HPDE6-E6E7 (cell line): ENCODE measurements around the gene ASF1B.

ENCODE experiments used
- DNase-seq: peaks from one replicate; pipeline ENCODE4 v3.0.0; 2011; ENCODE audit warnings: missing footprints; ENCODE audit errors: extremely low spot score

ASF1B gene

DNA sequence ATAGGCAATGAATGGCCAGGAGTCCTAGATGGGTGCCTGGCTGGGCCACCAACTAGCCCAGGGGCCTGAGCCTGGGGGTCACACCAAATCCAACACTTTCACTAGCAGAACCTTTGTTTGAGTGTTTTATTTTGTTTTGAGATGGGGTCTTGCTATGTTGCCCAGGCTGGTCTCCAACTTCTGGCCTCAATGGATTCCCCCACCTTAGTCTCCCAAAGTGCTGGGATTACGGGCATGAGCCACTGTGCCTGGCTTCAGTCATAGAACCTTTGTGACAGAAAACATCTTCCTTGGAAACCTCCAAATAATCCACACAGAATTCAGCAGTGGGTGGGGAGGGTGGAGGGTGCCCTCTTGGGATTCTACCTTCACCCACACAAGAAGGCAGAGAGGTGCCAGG lies 24.9 kb downstream of the ASF1B start:
- no peak for DNase-seq

DNA sequence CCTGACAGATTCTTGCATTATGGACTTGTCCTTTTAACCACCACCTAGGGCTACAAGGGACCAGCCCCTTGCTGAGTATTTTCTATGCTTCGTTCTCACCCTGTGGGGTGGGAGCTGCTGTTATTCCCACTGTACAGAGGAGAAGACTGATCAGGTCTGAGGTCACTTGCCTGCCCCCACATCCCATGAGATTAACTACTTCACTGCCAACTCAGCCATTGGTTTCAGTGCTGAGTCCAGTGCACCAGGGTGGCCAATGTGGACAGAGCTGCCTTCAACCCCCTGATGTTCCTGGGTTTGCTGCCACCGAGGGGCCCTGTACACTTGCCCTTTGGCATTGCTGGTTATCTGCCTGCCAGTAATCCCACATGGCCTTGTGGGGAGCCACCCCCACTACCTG lies 25.7 kb downstream of the ASF1B start:
- DNase-seq: no peak

DNA sequence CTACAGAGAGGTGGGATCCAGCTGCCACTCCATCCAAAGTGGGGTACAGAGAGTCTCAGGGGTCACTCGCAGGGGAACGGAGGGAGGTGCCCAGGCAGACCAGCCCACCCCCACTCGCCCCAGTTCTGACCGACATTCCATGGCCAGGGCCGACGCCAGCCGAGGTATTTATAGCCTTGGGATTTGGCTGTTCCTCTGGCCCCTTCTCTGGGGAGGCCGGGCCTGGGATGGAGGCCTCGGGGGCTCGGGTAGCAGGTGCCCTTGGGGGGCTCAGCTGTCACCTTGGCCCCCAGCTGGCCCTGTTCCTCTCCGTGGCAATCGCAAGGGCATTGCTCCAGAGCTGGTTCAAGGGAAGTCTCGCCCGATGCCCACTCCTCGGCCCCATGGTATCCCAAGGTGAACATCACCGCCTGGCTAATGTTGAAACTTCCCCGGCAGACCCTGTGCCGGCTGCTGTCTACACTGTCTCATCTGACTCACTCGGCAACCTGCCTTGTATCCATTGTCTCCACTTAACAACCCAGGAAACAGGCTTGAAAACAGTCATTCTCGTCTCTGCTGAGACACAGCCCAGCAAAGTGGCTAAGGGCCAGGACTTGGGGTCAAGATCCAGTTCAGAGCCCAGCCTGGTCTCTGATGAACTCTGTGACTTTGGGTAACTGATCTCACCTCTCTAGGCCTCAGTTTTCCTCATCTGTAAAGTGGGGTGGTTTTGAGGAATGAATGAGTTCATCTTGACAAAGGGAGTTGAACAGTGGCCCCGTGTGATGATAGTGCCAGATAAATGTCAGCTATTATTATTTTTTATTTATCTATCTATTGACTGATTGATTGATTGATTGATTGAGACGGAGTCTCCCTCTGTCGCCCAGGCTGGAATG lies 28.6 kb downstream of the ASF1B start:
- no peak for DNase-seq

DNA sequence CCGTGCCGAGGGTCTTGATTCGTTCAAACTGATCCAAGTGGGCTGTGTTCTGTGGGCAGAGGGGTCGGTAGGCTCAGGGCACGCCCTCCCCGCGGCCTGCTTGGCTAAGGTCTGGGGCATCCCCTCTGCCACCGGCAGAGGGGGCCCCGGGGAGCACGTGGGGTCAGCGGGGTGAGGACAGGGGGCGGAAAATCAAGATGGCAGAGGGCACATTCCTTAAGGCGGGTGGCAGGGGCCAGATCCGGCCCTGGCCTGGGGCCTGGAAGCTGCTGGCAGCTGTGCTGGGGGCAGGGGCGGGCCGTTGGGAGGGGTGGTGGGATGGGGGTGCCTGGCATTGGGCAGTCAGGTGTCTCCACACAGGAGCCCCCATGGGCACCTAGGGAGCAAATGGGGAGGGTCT lies 29.5 kb downstream of the ASF1B start:
- DNase-seq: no peak

DNA sequence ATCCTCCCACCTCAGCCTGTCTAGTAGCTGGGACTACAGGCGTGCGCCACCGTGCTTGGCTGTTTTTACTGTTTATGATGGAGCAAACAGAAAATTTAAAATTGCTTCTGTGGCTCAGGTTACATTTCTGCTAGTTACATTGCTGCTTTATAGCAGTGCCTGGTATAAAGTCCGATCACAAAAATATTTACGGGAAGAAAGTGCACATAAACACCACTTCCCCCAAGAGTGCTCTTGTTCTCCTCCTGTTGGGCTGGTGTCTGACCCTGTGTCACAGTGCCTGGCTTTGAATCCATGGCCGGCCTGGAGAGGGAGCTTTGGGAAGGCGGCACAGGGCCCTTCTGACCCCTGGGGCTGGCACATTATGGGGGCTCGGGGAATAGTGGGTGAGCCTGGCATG lies 30.7 kb downstream of the ASF1B start:
- DNase-seq: no peak

DNA sequence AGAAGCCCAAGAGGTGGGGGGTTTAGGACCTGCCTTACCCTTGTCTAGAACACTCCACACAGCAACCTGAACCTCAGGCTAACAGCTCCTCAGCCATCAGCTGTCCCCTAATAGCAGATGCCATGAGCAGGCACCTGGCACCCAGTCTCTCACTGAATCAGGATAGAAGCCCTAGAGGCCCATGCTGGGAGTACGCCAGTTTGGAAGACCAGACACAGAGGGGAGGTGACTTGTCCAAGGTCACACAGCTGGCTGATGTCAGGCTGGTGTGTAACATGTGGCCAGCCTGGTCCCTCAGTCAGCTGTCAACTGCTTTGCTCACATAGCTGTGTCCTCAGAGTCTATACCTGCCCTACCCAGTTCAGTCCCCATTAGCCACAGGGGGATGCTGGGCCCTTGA lies 33.1 kb downstream of the ASF1B start:
- no peak for DNase-seq

DNA sequence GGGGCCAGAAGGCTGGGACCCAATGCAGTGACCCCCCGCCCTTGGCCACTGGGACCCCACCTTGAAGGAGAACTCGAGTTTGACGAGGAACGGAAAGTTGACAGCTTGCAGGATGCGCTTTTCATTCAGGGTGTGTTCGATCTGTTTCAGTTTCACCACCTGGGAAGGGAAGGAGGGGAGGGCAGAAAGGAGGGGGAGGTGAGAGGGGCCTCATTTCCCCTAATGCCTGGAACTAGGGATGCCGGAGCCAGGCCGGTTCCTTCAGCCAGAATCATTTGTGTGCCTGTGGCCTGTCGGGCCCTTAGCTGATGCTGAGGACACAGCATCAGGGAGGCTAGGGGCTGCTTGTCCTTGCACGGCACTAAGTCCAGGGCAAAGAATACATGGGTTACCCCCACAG lies 33.6 kb downstream of the ASF1B start:
- no peak for DNase-seq

DNA sequence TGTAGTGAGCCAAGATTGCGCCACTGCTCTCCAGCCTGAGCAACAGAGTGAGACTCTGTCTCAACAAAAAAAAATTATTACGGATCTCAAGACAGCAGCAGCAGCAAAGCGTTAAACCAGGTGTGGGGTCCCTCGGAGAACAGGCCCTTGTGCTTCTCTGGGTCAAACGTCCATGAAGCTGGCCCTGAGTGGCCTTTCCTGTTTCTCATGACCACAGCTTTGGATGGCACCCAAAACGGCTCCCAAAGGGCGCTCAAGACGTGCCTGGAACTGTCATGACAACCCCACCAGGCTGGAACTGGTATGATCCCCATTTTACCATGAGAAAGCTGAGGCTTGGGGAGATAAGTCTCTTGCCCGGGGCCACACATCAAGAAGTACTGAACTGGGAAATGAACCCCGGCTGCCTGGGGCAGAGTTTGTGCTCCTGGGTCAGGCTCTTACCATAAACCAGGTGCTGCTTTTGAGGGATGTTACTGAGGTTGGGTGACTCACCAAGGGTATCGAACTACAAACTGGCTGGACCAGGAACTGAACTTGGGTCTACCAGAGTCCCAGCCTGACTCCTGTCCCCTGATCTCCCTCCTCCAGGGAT lies 34.2 kb downstream of the ASF1B start:
- DNase-seq: no peak

DNA sequence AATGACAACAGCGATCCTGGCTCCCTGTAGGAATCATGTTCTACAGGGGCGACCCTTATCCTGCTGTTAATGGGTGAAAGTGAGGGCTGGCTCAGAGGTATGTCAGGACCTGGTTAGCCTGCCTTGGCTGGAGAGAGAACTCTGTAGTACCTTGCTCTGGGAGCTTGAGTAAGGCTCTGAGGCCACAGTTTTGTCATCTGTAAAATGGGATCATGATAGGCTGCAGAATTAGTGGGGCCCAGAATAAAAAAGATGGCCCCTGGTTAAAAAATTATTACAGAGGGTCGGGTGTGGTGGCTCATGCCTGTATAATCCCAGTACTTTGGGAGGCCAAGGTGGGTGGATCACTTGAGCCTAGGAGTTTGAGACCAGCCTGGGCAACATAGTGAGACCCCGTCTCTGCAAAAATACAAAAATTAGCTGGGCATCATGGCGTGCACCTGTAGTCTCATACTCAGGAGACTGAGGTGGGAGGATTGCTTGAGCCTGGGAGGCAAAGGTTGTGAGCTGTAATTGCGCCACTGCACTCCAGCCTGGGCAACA lies 35.3 kb downstream of the ASF1B start:
- no peak for DNase-seq

DNA sequence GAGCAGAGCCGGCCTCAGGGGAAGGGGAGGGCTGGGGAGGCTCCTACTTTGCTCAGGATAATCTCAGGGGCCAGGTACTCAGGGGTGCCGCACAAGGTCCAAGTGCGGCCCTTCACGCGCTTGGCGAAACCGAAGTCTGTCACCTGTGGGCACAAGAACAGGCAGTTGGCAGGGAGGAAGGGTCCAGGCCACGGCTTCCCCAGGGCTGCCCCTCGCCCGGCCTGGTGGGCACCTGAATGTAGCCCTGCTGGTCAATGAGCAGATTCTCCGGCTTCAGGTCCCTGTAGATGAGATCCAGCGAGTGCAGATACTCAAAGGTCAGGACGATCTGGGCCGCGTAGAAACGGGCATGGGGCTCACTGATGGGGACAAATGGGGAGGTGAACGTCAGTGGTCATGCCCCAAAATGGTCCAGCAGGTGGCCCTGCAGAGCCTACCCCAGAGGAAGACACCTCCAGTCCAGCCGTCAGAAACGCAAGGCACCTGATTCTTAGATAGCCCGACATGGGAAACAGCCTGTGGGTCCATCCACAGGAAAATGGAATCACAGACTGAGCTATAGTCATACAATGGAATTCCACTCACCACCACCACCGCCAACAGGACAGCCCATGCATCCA lies 38.7 kb downstream of the ASF1B start:
- no peak for DNase-seq

DNA sequence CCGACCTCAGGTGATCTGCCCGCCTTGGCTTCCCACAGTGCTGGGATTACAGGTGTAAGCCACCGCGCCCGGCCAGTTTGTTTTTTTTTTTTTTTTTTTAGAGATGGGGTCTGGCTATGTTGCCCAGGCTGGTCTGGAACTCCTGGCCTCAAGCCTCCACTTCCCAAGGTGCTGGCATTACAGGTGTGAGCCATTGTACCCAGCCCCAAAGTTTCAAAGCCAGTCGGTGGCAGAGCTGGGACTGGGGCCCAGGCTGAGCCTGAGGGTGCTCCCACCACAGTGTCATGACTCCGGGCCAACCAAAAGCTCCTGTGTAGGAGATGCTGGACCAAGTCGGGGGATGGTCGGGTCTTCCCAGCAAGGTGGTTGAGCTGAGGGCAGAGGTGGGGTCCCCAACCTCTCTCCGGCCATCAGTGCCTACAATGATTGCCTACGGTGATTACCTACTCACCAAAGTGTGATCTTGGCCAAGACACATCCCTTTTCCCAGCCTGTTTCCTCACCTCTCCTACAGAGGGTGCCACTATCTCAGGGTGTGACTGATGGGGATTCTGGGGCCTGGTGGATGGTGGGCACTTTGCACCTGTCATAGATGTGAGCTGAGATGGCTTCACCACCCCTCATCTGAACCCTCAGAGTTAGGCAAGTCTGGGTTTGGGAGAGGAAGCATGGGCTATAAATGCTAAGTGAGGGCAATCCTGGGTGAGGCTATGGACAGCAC lies 40.0 kb downstream of the ASF1B start:
- no peak for DNase-seq

DNA sequence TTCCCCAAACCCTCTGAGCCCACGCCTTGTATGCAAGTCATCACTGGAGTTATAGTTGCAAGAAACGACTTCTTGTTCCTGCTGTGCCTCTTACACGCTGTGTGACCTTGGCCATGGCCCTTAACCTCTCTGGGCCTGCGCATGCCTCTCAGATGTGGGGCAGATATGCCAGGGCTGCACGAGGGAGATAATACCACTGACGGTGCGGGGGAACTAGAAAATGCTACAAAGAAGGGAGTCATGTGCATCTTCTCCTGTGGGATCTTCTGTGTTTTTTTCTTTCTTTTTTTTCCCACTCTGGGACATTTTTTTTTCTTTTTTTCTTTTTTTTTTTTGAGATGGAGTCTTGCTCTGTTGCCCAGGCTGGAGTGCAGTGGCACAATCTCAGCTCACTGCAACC lies 41.5 kb downstream of the ASF1B start:
- DNase-seq: no peak

DNA sequence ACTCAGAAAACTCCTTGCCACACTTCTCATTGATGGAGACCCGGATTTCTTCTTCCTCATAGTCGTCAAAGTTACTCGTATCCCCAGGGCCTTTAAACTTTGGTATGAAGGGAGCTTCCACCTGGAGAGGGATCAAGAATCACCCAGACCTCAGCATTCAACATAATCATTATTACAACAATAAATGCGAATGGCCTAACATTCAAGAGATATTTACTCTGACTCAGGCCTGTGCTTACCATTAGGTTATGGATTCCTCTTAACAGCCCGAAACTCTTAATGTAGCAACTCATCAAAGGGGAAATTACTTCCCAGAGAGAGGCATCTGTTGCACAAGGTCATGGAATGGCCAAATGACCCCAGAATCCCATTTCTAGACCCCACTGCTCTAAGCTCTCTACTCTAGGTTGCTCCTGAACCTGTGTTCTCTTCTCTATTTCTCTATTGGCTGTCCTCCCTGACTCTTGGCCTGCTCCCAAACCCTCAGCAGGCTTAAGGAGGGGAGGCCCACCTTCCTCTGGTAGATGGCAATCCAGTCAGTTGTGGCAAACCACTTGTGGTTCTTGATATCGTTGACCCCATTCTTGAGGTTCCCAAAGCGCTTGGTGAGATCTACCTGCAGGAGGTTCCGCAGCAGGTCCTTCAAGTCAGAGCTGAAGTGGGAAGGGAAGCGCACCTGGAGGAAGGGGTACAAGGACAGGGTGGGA lies 43.1 kb downstream of the ASF1B start:
- no peak for DNase-seq

DNA sequence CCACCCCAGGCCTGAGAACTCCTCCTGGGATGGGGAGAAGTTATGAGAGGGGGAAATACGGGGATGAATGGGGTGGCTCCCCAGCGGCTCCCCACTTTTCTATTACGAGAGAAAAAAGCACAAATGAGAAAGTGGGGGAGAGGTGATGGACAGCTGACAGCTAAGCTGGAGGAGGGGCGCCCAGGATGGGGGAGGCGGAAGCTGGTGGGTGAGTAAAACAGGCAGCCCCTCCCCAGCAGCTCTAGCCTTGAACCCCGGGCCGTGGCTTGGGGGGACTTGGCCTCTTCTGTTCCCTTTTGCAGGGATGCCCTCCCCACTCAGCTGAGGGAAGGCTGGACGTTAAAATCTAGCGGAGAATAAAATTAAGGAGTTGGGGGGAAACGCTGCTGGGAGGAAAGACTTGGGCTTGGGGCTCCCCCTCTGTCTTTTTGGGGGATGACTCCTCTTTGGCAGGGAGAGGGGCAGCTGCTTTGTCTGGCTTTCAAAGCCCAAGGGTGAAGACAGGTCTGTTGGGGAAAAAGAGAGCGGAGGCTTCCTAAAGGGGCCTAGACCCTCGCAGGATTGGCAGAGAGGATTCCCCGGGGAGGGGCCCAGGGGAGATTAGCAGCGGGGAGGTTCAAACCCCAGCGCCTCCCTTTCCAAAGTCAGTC lies 44.5 kb downstream of the ASF1B start:
- DNase-seq: no peak

DNA sequence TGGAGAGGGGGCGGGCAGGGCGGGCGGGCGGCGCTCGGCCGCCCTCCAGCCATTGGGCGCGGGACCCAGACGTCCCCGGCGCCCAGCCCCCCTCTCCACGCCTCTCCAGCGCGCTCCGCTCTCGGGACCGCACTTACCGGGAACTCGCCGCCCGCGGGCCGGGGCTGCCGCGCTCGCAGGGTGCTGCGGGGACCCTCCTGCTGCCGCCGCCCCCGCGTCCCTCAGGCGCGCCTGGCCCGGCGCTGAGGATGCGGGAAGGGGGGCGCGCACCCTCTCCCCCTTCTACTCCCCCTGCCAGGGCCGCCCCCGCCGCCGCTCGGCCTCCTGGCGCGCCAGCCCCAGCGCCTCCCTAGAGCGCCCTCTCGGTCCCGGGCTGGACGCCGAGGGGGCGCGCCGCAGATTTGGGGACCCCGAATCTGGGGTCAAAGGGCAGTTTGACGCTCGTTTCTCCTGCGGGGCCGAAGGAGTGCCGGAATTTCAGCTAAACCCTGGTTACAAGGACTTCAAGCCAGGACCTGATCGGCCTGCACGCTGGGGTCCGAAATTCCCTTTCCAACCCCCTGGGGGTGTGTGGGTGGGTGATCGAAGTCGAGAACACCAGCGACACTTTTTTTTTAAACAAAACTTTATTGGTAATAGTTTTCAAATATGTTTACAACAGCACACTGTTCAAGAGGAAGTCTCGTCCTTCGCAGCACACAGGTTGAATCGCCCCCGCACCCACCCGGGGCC lies 45.1 kb downstream of the ASF1B start:
- no peak for DNase-seq

DNA sequence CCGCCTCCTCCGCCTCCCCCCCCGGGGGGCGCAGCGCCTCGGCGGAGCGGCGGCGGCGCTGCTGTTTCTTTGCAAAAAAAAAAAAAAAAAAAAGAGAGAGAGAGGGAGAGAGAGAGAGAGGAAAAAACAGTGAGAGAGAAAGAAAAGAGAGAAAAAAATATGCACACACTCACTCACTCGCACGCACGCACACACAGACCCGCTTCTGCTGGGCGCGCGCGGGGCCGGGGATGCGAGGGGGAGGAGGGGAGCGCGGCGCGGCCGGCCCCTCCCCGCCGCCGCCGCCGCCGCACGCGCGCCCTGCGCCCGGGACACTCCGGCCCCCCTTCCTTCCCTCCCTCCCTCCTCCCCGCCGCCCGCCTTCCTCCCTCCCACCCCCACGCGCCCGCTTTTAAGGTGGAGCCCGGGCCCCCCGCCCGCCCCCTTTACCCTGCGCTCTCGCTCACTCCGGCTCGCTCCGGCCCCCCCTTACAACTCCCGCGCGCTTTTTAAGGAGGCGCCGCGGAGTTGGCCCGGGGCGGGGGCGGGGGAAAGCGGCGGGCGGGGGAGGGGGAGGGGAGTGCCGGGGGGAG lies 45.8 kb downstream of the ASF1B start, which contains the start of gene SAMD1:
TSS of gene SAMD1 (minus strand) at position 243 of the 572 bp plus-strand sequence.
- DNase-seq: no peak

DNA sequence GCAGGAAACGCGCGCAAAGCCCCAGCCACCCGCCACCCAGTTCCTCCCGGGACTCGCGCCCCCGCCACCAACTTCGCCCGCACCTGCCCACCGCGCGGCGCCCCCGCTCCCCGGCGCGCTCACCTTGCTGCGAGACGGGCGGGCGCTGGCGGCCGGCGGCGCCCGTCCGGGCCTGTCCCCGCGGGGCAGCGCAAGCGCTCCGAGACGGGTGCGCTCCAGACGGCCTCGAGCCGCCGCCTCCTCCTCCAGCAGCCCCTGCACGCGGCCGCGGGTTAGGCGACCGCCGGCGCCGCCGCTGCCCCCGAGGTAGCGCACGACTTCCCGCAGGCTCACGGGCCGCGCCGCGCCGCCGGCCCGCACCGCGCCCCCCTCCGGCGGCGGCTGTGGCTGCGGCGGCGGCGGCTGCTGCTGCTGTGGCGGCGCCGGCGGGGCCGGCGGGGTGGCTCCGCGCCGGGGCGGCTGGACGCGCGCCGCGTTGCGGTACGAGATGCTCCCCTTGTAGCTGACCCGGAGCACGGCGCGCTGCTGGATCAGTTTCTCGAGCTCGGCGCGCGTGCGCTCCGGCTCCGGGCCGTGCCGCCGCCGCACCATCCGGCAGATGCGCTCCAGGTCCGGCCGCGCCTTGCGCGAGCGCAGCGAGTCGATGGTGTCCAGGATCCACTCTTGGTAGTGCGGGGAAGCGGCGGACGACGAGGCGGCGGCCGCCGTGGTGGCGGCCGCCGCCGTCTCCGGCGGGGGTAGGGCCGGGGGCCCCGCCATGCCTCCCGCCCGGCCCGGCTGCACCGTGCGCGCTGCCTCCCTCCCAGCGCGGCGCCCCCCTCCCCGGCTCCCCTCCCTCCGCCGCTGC lies 46.5 kb downstream of the ASF1B start:
- DNase-seq: no peak

DNA sequence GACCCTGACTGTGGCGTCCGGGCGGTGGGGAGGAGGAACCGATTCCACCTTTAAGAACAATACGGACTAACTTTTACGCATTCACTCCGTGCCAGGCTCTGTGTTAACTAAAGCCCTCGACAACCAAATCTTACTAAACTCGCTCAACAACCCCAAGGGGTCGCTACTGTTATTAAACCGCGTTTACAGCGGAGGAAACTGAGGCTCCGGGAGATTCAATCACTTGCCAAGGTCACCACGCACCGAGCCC lies 47.1 kb downstream of the ASF1B start:
- DNase-seq: no peak
